ENCODE measurements around the gene PCMT1. TPM values are rescaled to one million over a fixed set of nuclear protein-coding genes. Genes with fewer than 3 reads are reported as not detected.
"Not testable (repeated sequence)": the region's sequence is repeated elsewhere in the genome, so short reads cannot be mapped to it uniquely, and the experiment has no call there.

The PCMT1 gene
- total RNA-seq, 4 donors from 2014 or later: 77.5 to 101 (median 88.0) TPM

DNA sequence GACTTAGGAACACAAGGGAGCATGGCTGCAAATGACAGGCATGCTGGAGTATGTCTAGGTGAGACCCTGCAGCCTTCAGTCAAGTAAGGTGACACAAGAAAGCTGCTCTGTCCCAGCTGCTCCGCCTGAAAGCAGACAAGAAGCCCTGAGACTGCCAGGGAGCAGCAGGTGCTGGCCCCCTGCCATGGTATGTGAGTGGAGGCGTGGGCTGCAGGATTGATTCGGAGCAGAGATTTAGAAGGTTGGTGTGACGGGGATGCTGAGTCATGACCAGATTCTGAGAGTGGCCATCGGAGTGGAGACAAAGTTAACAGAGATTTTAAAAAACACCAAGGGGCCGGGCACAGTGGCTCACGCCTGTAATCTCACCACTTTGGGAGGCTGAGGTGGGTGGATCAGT lies 96.8 kb downstream of the PCMT1 start:
- WGBS, 2 donors: 46 to 52% methylated on average over 7 of the region's 7 CpGs
- peaks cover 15 to 28% (median 22%) of the 10 kb centered on the region in 3 donors for H3K4me1 ChIP-seq
- H3K27ac ChIP-seq: peak overlapping the region in 3 of 4 donors; percentile 1 to 76 (median 60)
- no peak for DNase-seq
- TF ChIP-seq CTCF (IDR thresholded peaks at IDR 0.05) (no peak), POLR2A (IDR thresholded peaks at IDR 0.05) (no peak)
- H3K36me3 ChIP-seq: peaks cover 0 to 45% (median 0%) of the 10 kb centered on the region in 3 donors
- H3K4me3 ChIP-seq: no peak overlapping the region
- no peaks in the 10 kb centered on the region for H3K9me3 ChIP-seq
- intact Hi-C loops (cut with DNase I): no loop called here
- no peaks in the 10 kb centered on the region for H3K27me3 ChIP-seq

DNA sequence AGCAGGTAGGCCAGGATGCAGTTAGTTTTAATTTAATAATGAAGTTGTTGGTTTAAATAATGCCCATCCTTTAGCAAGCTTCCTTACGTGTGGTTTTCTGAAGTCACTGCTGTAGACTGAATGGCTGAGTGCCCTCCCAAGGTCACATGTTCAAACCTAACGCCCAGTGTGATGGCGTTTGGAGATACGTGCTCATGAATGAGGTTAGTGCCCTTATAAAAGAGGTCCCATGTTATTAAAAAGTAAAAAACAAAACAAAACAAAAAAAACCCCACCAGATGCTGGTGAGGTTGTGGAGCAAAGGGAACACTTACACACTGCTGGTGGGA lies 98.4 kb downstream of the PCMT1 start:
- Histone ChIP-seq H3K36me3 (peaks cover 0 to 34% (median 0%) of the 10 kb centered on the region in 3 donors), H3K4me1 (peaks cover 18 to 44% (median 22%) of the 10 kb centered on the region in 3 donors), H3K27me3 (no peaks in the 10 kb centered on the region), H3K9me3 (no peaks in the 10 kb centered on the region), H3K27ac (peak overlapping the region in 3 of 4 donors; percentile 60 to 76 (median 67)), H3K4me3 (no peak overlapping the region)
- 40 to 50% methylated on average over 4 of the region's 4 CpGs for WGBS, 2 donors
- DNase-seq: no peak
- no peak for TF ChIP-seq POLR2A (IDR thresholded peaks at IDR 0.05)
- no peak for TF ChIP-seq CTCF (IDR thresholded peaks at IDR 0.05)
- intact Hi-C loops (cut with DNase I): no loop called here

- DNase-seq; H3K9me3 ChIP-seq; H3K27me3 ChIP-seq; H3K4me3 ChIP-seq; intact Hi-C loops (cut with DNase I): not testable (repeated sequence)
- Histone ChIP-seq H3K4me1 (peaks cover 18 to 48% (median 22%) of the 10 kb centered on the region in 3 donors), H3K27ac (peak overlapping the region in 3 of 4 donors; percentile 60 to 76 (median 67)), H3K36me3 (peaks cover 0 to 30% (median 0%) of the 10 kb centered on the region in 3 donors)
- 70 to 96% methylated on average over 4 of the region's 4 CpGs for WGBS, 2 donors
These were observed 98.8 kb downstream of the PCMT1 start for GRCh38 chr6:149848343-149848742.

GRCh38 chr6:149851461-149852110 lies 102.0 kb downstream of the PCMT1 start:
- H3K27ac ChIP-seq: peak overlapping the region; percentile 72 to 89 (median 78)
- 75 to 84% methylated on average over 5 of the region's 5 CpGs for WGBS, 2 donors
- H3K4me1 ChIP-seq: peaks cover 15 to 72% (median 28%) of the 10 kb centered on the region in 3 donors
- no peak overlapping the region for H3K4me3 ChIP-seq
- H3K36me3 ChIP-seq: peaks cover 0 to 24% (median 0%) of the 10 kb centered on the region in 3 donors
- H3K27me3 ChIP-seq: no peaks in the 10 kb centered on the region
- DNase-seq: no peak
- no peaks in the 10 kb centered on the region for H3K9me3 ChIP-seq
- intact Hi-C loops (cut with DNase I): no loop called here
- TF ChIP-seq CTCF (IDR thresholded peaks at IDR 0.05): no peak
- TF ChIP-seq POLR2A (IDR thresholded peaks at IDR 0.05): no peak

DNA sequence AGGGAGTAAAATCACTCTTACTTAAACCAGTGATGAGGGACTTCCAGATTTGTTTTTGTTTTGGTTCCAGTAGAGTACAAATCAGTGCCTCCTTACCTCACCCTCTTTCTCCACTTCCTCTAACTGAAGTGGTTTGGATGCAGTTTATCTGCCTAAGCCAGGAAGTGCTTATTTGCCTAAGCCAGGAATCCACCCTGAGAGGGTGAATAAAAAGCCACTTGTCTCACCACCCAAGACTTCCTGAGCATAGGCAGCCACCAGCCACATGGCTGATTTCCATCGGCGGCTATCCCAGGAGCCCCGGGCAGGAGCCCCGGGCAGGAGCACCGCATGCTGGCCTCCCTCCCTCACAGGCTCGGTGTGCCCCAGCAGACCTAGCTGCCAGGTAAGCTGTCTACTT lies 102.6 kb downstream of the PCMT1 start:
- 14 to 36% methylated on average over 6 of the region's 6 CpGs for WGBS, 2 donors

More for the DNA sequence above, 102.6 kb downstream of the PCMT1 start:
- TF ChIP-seq CTCF (IDR thresholded peaks at IDR 0.05): no peak
- no peak for TF ChIP-seq POLR2A (IDR thresholded peaks at IDR 0.05)
- Histone ChIP-seq H3K27me3 (no peaks in the 10 kb centered on the region), H3K4me1 (peaks cover 14 to 72% (median 29%) of the 10 kb centered on the region in 3 donors), H3K36me3 (peaks cover 0 to 24% (median 0%) of the 10 kb centered on the region in 3 donors), H3K9me3 (no peaks in the 10 kb centered on the region), H3K4me3 (peak overlapping the region in 2 of 4 donors; percentile 8 to 9), H3K27ac (peak overlapping the region; percentile 72 to 89 (median 78))
- intact Hi-C loops (cut with DNase I): no loop called here
- DNase-seq: no peak

Measured in esophagus squamous epithelium (tissue), 5 donors.